Upper lobe of left lung (tissue), 6 donors: ENCODE data around the gene TUT7. TPM values are rescaled to one million over a fixed set of nuclear protein-coding genes. Genes with fewer than 3 reads are reported as not detected.
A peak's percentile ranks its signal among the peaks of the same experiment; 100 is the strongest.

ENCODE experiments used
- ATAC-seq, 2 donors: fragments of 200-7000 bp; cut with Tn5 transposase; one replicate each; pipeline ENCODE4 v1.9.1; 2022; ENCODE audit warnings: mild to moderate bottlenecking in 2 of 2, moderate library complexity in 2 of 2; ENCODE audit not compliant: low FRiP score in 2 of 2
- DNase-seq, 2 donors: peaks; one replicate each; pipeline ENCODE4 v3.0.0-alpha.2; 2019 to 2020
- H3K27ac ChIP-seq, 4 donors: fragments of 200-600 bp; sonication (generic); one replicate each; pipeline ENCODE4 v1.5.1; 2016 to 2019
- H3K27me3 ChIP-seq, 4 donors: fragments of 200-600 bp; sonication (generic); one replicate each; pipeline ENCODE4 v1.5.1; 2017 to 2019
- H3K36me3 ChIP-seq, 4 donors: fragments of 200-600 bp; sonication (generic); one replicate each; pipeline ENCODE4 v1.5.1; 2016 to 2019
- H3K4me1 ChIP-seq, 4 donors: fragments of 200-600 bp; sonication (generic); one replicate each; pipeline ENCODE4 v1.5.1; 2018 to 2019
- H3K4me3 ChIP-seq, 4 donors: fragments of 200-600 bp; sonication (generic); one replicate each; pipeline ENCODE4 v1.5.1; 2017 to 2019; ENCODE audit warnings: mild to moderate bottlenecking in 2 of 4, moderate library complexity in 1 of 4
- H3K9me3 ChIP-seq, 4 donors: fragments of 200-600 bp; sonication (generic); one replicate each; pipeline ENCODE4 v1.5.1; 2018 to 2019
- EP300 ChIP-seq, 4 donors: sonication (generic); formaldehyde crosslinking; IDR thresholded peaks; one replicate each; pipeline ENCODE4 v1.5.1; 2017; ENCODE audit warnings: antibody characterized with exemption in 4 of 4, control low read depth in 2 of 4
- POLR2A ChIP-seq, 4 donors: fragments of 450-650 bp; IDR thresholded peaks; one replicate each; pipeline ENCODE4 v1.5.1; 2016 to 2017; ENCODE audit warnings: antibody characterized with exemption in 4 of 4, mild to moderate bottlenecking in 2 of 4
- POLR2AphosphoS5 ChIP-seq, 2 donors: sonication (generic); formaldehyde crosslinking; IDR thresholded peaks; one replicate each; pipeline ENCODE4 v1.5.1; 2017; ENCODE audit warnings: antibody characterized with exemption in 2 of 2
- WGBS, 2 donors: methylation state at CpG; one replicate each; pipeline ENCODE4 v1.1.5; 2017 to 2018; 5-methylcytosine and 5-hydroxymethylcytosine counted together
- total RNA-seq, 6 donors: library from RNA; depleted of rRNA in 4 of 6; stranded (reverse); fragments of >200 nt in 4 of 6; gene quantifications; one replicate each; pipeline versions ENCODE4 v1.1.0 to v1.2.1, GENCODE V29; 2016 to 2021
- TF ChIP-seq, protein P1 (sequence below), 6 experiments: fragments of 450-650 bp in 4 of 6; fragments of 200-600 bp in 2 of 6; sonication (generic) in 2 of 6; IDR thresholded peaks; one replicate each; pipeline ENCODE4 v1.5.1; 2016 to 2019; ENCODE audit warnings: antibody characterized with exemption in 6 of 6
- donor health status: DM: no; HTN: no; CAD: no; lungs with moderate emphysema.
- donor health status: DM: no; HTN: yes; CAD: no; lungs with severe emphysema.

The TUT7 gene
- total RNA-seq, 6 donors from 2014 or later = 28.6 to 159 (median 47.3) TPM

- Histone ChIP-seq H3K27me3 (no peaks in the 10 kb centered on the region), H3K9me3 (peaks cover 0 to 1% (median 0%) of the 10 kb centered on the region in 4 donors), H3K27ac (no peak overlapping the region), H3K4me3 (no peak overlapping the region), H3K4me1 (no peaks in the 10 kb centered on the region), H3K36me3 (no peaks in the 10 kb centered on the region)
- no peak for DNase-seq
- 89 to 92% methylated on average over 3 of the region's 3 CpGs for WGBS, 2 donors
- no peak for ATAC-seq
- TF ChIP-seq POLR2AphosphoS5 (IDR thresholded peaks at IDR 0.05) (no peak), EP300 (IDR thresholded peaks at IDR 0.05) (no peak), POLR2A (IDR thresholded peaks at IDR 0.05) (no peak)
- TF ChIP-seq, protein P1, sequence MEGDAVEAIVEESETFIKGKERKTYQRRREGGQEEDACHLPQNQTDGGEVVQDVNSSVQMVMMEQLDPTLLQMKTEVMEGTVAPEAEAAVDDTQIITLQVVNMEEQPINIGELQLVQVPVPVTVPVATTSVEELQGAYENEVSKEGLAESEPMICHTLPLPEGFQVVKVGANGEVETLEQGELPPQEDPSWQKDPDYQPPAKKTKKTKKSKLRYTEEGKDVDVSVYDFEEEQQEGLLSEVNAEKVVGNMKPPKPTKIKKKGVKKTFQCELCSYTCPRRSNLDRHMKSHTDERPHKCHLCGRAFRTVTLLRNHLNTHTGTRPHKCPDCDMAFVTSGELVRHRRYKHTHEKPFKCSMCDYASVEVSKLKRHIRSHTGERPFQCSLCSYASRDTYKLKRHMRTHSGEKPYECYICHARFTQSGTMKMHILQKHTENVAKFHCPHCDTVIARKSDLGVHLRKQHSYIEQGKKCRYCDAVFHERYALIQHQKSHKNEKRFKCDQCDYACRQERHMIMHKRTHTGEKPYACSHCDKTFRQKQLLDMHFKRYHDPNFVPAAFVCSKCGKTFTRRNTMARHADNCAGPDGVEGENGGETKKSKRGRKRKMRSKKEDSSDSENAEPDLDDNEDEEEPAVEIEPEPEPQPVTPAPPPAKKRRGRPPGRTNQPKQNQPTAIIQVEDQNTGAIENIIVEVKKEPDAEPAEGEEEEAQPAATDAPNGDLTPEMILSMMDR (IDR thresholded peaks at IDR 0.05) = no peak
Measured at GRCh38 chr9:86361176-86361575, 7.0 kb upstream of the TUT7 start.

- Histone ChIP-seq H3K27ac (peak overlapping the region in 3 of 4 donors; percentile 25 to 58 (median 27)), H3K27me3 (no peaks in the 10 kb centered on the region), H3K4me3 (no peak overlapping the region), H3K4me1 (peaks cover 0 to 8% (median 0%) of the 10 kb centered on the region in 4 donors), H3K9me3 (no peaks in the 10 kb centered on the region), H3K36me3 (no peaks in the 10 kb centered on the region)
- ATAC-seq (peak in 1 of 2 donors; percentile 70), DNase-seq (no peak)
- 53 to 59% methylated on average over 3 of the region's 3 CpGs for WGBS, 2 donors
- TF ChIP-seq POLR2A (IDR thresholded peaks at IDR 0.05) = peak in 1 of 4 donors; percentile 27
- TF ChIP-seq POLR2AphosphoS5 (IDR thresholded peaks at IDR 0.05) = no peak
- TF ChIP-seq, protein P1 (IDR thresholded peaks at IDR 0.05) = no peak
Measured at GRCh38 chr9:86359151-86359879, 5.1 kb upstream of the TUT7 start.

- Histone ChIP-seq H3K27ac (no peak overlapping the region), H3K4me3 (no peak overlapping the region), H3K9me3 (no peaks in the 10 kb centered on the region), H3K36me3 (peaks cover 0 to 5% (median 0%) of the 10 kb centered on the region in 4 donors), H3K4me1 (peaks cover 11 to 21% (median 12%) of the 10 kb centered on the region in 4 donors), H3K27me3 (no peaks in the 10 kb centered on the region)
- WGBS, 2 donors = 83% methylated on average over 5 of the region's 5 CpGs
- DNase-seq = no peak
- ATAC-seq = no peak
- TF ChIP-seq EP300 (IDR thresholded peaks at IDR 0.05) (no peak), POLR2A (IDR thresholded peaks at IDR 0.05) (no peak), POLR2AphosphoS5 (IDR thresholded peaks at IDR 0.05) (no peak)
- TF ChIP-seq, protein P1 (IDR thresholded peaks at IDR 0.05) = no peak
Measured at GRCh38 chr9:86356871-86357866, 3.0 kb upstream of the TUT7 start.

GRCh38 chr9:86355814-86356213 lies 1.6 kb upstream of the TUT7 start:
- no peak overlapping the region for H3K4me3 ChIP-seq
- ATAC-seq = no peak
- peaks cover 0 to 16% (median 0%) of the 10 kb centered on the region in 4 donors for H3K36me3 ChIP-seq
- H3K27me3 ChIP-seq = no peaks in the 10 kb centered on the region
- no peak overlapping the region for H3K27ac ChIP-seq
- WGBS, 2 donors = 80 to 81% methylated on average over 4 of the region's 4 CpGs
- H3K4me1 ChIP-seq = peaks cover 24 to 35% (median 25%) of the 10 kb centered on the region in 4 donors
- no peaks in the 10 kb centered on the region for H3K9me3 ChIP-seq
- no peak for DNase-seq
- no peak for TF ChIP-seq POLR2A (IDR thresholded peaks at IDR 0.05)

GRCh38 chr9:86354818-86355309 lies 654 bp upstream of the TUT7 start:
- peak in 1 of 4 donors; percentile 6 for TF ChIP-seq EP300 (IDR thresholded peaks at IDR 0.05)
- TF ChIP-seq POLR2A (IDR thresholded peaks at IDR 0.05) = no peak
- TF ChIP-seq POLR2AphosphoS5 (IDR thresholded peaks at IDR 0.05) = no peak
- TF ChIP-seq, protein P1 (IDR thresholded peaks at IDR 0.05) = peak in 3 of 6 experiments; percentile 16 to 26 (median 25)
- Histone ChIP-seq H3K27ac (peak overlapping the region; percentile 92 to 99 (median 95)), H3K27me3 (no peaks in the 10 kb centered on the region), H3K9me3 (no peaks in the 10 kb centered on the region), H3K36me3 (peaks cover 0 to 23% (median 0%) of the 10 kb centered on the region in 4 donors), H3K4me1 (peaks cover 31 to 44% (median 33%) of the 10 kb centered on the region in 4 donors), H3K4me3 (peak overlapping the region; percentile 40 to 93 (median 78))
- no peak for DNase-seq
- ATAC-seq = peak; percentile 56 to 81
- 12 to 13% methylated on average over 24 of the region's 24 CpGs for WGBS, 2 donors
